Skeletal muscle satellite cell (primary cell): Measurements from ENCODE around the gene WFS1.

Experiments used
- H3K27me3 ChIP-seq: 2 replicates; pipeline ENCODE4 v1.7.0; 2013; ENCODE audit warnings: low read length; ENCODE audit not compliant: control insufficient read depth, insufficient read depth
- H3K36me3 ChIP-seq: 2 replicates; pipeline ENCODE4 v1.7.0; 2013; ENCODE audit warnings: mild to moderate bottlenecking, control low read depth, low read length; ENCODE audit not compliant: insufficient read depth
- H3K4me1 ChIP-seq: 2 replicates; pipeline ENCODE4 v1.7.0; 2013; ENCODE audit warnings: low read length; ENCODE audit not compliant: control insufficient read depth, insufficient read depth
- H3K4me2 ChIP-seq: 2 replicates; pipeline ENCODE4 v1.7.0; 2013; ENCODE audit warnings: mild to moderate bottlenecking, low read length
- H3K4me3 ChIP-seq: 2 replicates; pipeline ENCODE4 v1.7.0; 2013; ENCODE audit warnings: low read length
- H3K9ac ChIP-seq: 2 replicates; pipeline ENCODE4 v1.7.0; 2013; ENCODE audit warnings: mild to moderate bottlenecking, low read depth, low read length, moderate library complexity
- H3K9me3 ChIP-seq: replicated peaks from 2 replicates; pipeline ENCODE4 v1.7.0; 2013; ENCODE audit warnings: mild to moderate bottlenecking, control low read depth, low read length

Gene WFS1

GRCh38 chr4:6309777-6310176 is 40.1 kb downstream of the WFS1 start:
- H3K27me3 ChIP-seq: peaks cover 55% of the 10 kb centered on the region
- no peaks in the 10 kb centered on the region for H3K36me3 ChIP-seq
- H3K4me1 ChIP-seq: no peaks in the 10 kb centered on the region
- no peak overlapping the region for H3K4me3 ChIP-seq
- H3K9me3 ChIP-seq: no peaks in the 10 kb centered on the region
- H3K4me2 ChIP-seq: no peak overlapping the region
- H3K9ac ChIP-seq: no peak overlapping the region

- no peaks in the 10 kb centered on the region for H3K4me1 ChIP-seq
- no peak overlapping the region for H3K9ac ChIP-seq
- no peaks in the 10 kb centered on the region for H3K36me3 ChIP-seq
- no peak overlapping the region for H3K4me2 ChIP-seq
- no peaks in the 10 kb centered on the region for H3K9me3 ChIP-seq
- H3K27me3 ChIP-seq: peaks cover 45% of the 10 kb centered on the region
- no peak overlapping the region for H3K4me3 ChIP-seq
Measured at GRCh38 chr4:6313216-6313615, 43.6 kb downstream of the WFS1 start.

GRCh38 chr4:6316461-6317003 is 46.9 kb downstream of the WFS1 start:
- Histone ChIP-seq H3K27me3 (peaks cover 16% of the 10 kb centered on the region), H3K4me1 (no peaks in the 10 kb centered on the region), H3K4me3 (no peak overlapping the region), H3K4me2 (no peak overlapping the region), H3K36me3 (no peaks in the 10 kb centered on the region), H3K9ac (no peak overlapping the region), H3K9me3 (no peaks in the 10 kb centered on the region)

- Histone ChIP-seq H3K9me3 (no peaks in the 10 kb centered on the region), H3K4me2 (no peak overlapping the region), H3K4me3 (no peak overlapping the region), H3K4me1 (no peaks in the 10 kb centered on the region), H3K9ac (no peak overlapping the region), H3K36me3 (no peaks in the 10 kb centered on the region), H3K27me3 (peaks cover 13% of the 10 kb centered on the region)
Measured at GRCh38 chr4:6318206-6318605, 48.6 kb downstream of the WFS1 start.

GRCh38 chr4:6319530-6320150 is 50.0 kb downstream of the WFS1 start:
- Histone ChIP-seq H3K36me3 (no peaks in the 10 kb centered on the region), H3K27me3 (peaks cover 9% of the 10 kb centered on the region)

GRCh38 chr4:6320663-6321062 is 51.0 kb downstream of the WFS1 start:
- no peak overlapping the region for H3K4me3 ChIP-seq
- H3K4me1 ChIP-seq: no peaks in the 10 kb centered on the region
- no peak overlapping the region for H3K4me2 ChIP-seq
- H3K36me3 ChIP-seq: no peaks in the 10 kb centered on the region
- peaks cover 9% of the 10 kb centered on the region for H3K27me3 ChIP-seq
- no peaks in the 10 kb centered on the region for H3K9me3 ChIP-seq
- H3K9ac ChIP-seq: no peak overlapping the region

More at GRCh38 chr4:6319530-6320150, 50.0 kb downstream of the WFS1 start:
- no peak overlapping the region for H3K4me3 ChIP-seq
- no peak overlapping the region for H3K9ac ChIP-seq
- H3K4me2 ChIP-seq: no peak overlapping the region
- H3K9me3 ChIP-seq: no peaks in the 10 kb centered on the region
- no peaks in the 10 kb centered on the region for H3K4me1 ChIP-seq

GRCh38 chr4:6321361-6321760 is 51.7 kb downstream of the WFS1 start:
- no peak overlapping the region for H3K4me3 ChIP-seq
- peaks cover 8% of the 10 kb centered on the region for H3K27me3 ChIP-seq
- H3K4me1 ChIP-seq: no peaks in the 10 kb centered on the region
- H3K36me3 ChIP-seq: no peaks in the 10 kb centered on the region
- H3K4me2 ChIP-seq: no peak overlapping the region
- no peaks in the 10 kb centered on the region for H3K9me3 ChIP-seq
- no peak overlapping the region for H3K9ac ChIP-seq

GRCh38 chr4:6322067-6322760 is 52.6 kb downstream of the WFS1 start:
- H3K36me3 ChIP-seq: no peaks in the 10 kb centered on the region
- no peaks in the 10 kb centered on the region for H3K4me1 ChIP-seq
- H3K9me3 ChIP-seq: no peaks in the 10 kb centered on the region
- no peak overlapping the region for H3K9ac ChIP-seq
- no peak overlapping the region for H3K4me3 ChIP-seq
- H3K4me2 ChIP-seq: no peak overlapping the region
- peaks cover 4% of the 10 kb centered on the region for H3K27me3 ChIP-seq

- H3K27me3 ChIP-seq: peaks cover 2% of the 10 kb centered on the region
- H3K9me3 ChIP-seq: no peaks in the 10 kb centered on the region
- no peak overlapping the region for H3K9ac ChIP-seq
Measured at GRCh38 chr4:6322761-6323566, 53.3 kb downstream of the WFS1 start.

GRCh38 chr4:6324461-6324998 is 54.9 kb downstream of the WFS1 start:
- no peak overlapping the region for H3K9ac ChIP-seq
- H3K9me3 ChIP-seq: no peaks in the 10 kb centered on the region
- peaks cover 7% of the 10 kb centered on the region for H3K27me3 ChIP-seq
- no peaks in the 10 kb centered on the region for H3K4me1 ChIP-seq
- no peaks in the 10 kb centered on the region for H3K36me3 ChIP-seq
- no peak overlapping the region for H3K4me3 ChIP-seq
- no peak overlapping the region for H3K4me2 ChIP-seq

More at GRCh38 chr4:6322761-6323566, 53.3 kb downstream of the WFS1 start:
- Histone ChIP-seq H3K4me2 (no peak overlapping the region), H3K36me3 (no peaks in the 10 kb centered on the region), H3K4me3 (no peak overlapping the region), H3K4me1 (no peaks in the 10 kb centered on the region)
